ENCODE measurements around the gene GP1BB. TPM values are rescaled to one million over a fixed set of nuclear protein-coding genes. Genes with fewer than 3 reads are reported as not detected.

The GP1BB gene
- polyA plus RNA-seq, 1 of the 3 experiments (the other 2 are of a cell fraction): 1.5 TPM

DNA sequence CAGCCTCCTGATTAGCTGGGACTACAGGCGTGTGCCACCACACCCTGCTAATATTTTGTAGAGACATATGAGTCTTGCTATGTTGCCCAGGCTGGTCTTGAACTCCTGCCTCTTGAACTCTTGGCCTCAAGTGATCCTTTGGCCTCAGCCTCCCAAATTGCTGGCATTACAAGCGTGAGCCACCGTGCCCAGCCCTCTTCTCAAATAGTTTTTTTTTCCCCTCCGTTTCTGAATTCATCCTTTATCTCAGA is 49.0 kb downstream of the GP1BB start:
- Histone ChIP-seq H3K4me1 (ENCODE audit: control insufficient read depth in 1 of 2, insufficient read depth in 2 of 2, low read depth in 1 of 2, low read length in 1 of 2) (no peaks in the 10 kb centered on the region; a peak in 1 of 4 replicates), H3K27me3 (ENCODE audit: insufficient read depth) (peaks cover 18% of the 10 kb centered on the region), H4K20me1 (ENCODE audit: insufficient read depth) (no peaks in the 10 kb centered on the region), H3K79me2 (ENCODE audit: insufficient read depth) (no peaks in the 10 kb centered on the region), H3K27ac (ENCODE audit: low read depth in 2 of 2, low read length in 1 of 2) (no peak overlapping the region), H3K36me3 (replicated peaks in 1 of 2; ENCODE audit: control insufficient read depth in 1 of 2, insufficient read depth in 2 of 2, low read length in 1 of 2) (no peaks in the 10 kb centered on the region), H3K9ac (no peak overlapping the region), H3K4me3 (ENCODE audit: low read depth in 2 of 2, low read length in 1 of 2) (no peak overlapping the region), H2AFZ (ENCODE audit: low read depth) (no peak overlapping the region), H3K9me3 (no peaks in the 10 kb centered on the region), H3K4me2 (no peak overlapping the region), H3F3A (replicated peaks; ENCODE audit: insufficient read depth) (no peaks in the 10 kb centered on the region), H3K9me2 (no peaks in the 10 kb centered on the region)
- DNase-seq: no peak
- ChIA-PET CTCF (interaction anchor here (0.8 to 4.0 kb wide), 2 partner anchors 42 to 104 kb away, joined by 3 to 21 read pairs; no protein-coding TSS in a partner anchor), POLR2A (no interaction called here)
- no peak for TF ChIP-seq SMC3 (IDR thresholded peaks at IDR 0.05; ENCODE audit: low read depth, low read length)
- TF ChIP-seq FOXJ3 (CRISPR knock-in tag; IDR thresholded peaks at IDR 0.05): no peak
- no peak for TF ChIP-seq EP300 (IDR thresholded peaks at IDR 0.05; ENCODE audit: borderline replicate concordance in 1 of 2, low read depth in 1 of 2, low read length in 1 of 2)
- TF ChIP-seq RAD21 (IDR thresholded peaks at IDR 0.05; ENCODE audit: low read length): no peak
- 62% methylated on average over 4 of the region's 4 CpGs for WGBS (ENCODE audit: low lambda C conversion rate)

DNA sequence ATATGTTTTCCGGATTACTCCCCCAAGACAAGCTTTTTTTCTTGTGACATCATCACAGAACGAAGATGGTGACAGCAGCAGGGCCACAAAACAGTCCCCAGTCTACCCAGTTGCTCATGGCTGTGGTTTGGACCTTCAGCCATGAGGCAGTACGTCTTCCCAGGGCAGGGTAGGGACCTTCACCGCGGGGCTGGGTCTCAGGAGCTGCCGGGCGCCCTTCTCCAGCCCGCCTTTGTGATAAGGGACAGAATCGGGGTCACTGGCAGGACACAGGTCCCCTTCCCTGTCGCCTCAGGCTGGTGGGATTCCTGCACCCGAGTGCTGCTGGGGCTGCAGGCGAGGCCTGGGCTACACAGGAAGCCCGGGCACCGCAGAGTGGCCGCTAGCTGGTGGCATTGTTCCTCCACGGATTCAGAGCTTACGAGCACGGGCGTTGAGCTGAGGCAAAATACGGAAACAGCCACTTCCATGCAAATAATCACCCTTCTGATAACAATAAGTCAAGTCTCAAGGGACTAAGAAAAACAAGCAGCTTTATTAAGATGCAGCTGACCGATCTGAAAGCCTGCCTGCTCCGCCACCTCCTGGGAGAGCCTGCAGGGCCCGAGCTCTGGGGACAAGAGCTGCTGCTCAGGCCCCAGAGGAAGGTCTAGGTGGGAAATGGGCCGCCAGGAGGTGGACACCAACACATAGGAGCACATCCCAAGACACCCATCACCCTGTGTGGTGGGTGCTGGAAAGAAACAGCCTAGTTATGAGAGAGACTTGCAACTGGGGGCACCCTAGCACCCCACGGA is 49.5 kb downstream of the GP1BB start:
- Histone ChIP-seq H3K27ac (ENCODE audit: low read depth in 2 of 2, low read length in 1 of 2) (no peak overlapping the region), H3K36me3 (replicated peaks in 1 of 2; ENCODE audit: control insufficient read depth in 1 of 2, insufficient read depth in 2 of 2, low read length in 1 of 2) (no peaks in the 10 kb centered on the region), H4K20me1 (ENCODE audit: insufficient read depth) (no peaks in the 10 kb centered on the region), H3K9ac (no peak overlapping the region), H3K4me1 (ENCODE audit: control insufficient read depth in 1 of 2, insufficient read depth in 2 of 2, low read depth in 1 of 2, low read length in 1 of 2) (no peaks in the 10 kb centered on the region; a peak in 1 of 4 replicates), H3K79me2 (ENCODE audit: insufficient read depth) (no peaks in the 10 kb centered on the region), H3K4me2 (no peak overlapping the region), H3K9me2 (no peaks in the 10 kb centered on the region), H3K9me3 (no peaks in the 10 kb centered on the region), H3K27me3 (ENCODE audit: insufficient read depth) (peaks cover 12% of the 10 kb centered on the region; the same call in 1 of the 2 replicates), H2AFZ (ENCODE audit: low read depth) (no peak overlapping the region), H3K4me3 (ENCODE audit: low read depth in 2 of 2, low read length in 1 of 2) (no peak overlapping the region), H3F3A (replicated peaks; ENCODE audit: insufficient read depth) (no peaks in the 10 kb centered on the region)
- TF ChIP-seq RCOR1 (IDR thresholded peaks at IDR 0.05; ENCODE audit: low read length) (no peak), TCF12 (IDR thresholded peaks at IDR 0.05) (no peak), NRF1 (IDR thresholded peaks at IDR 0.05; ENCODE audit: low read depth, low read length) (no peak), JUND (IDR thresholded peaks at IDR 0.05) (no peak), EZH2phosphoT487 (IDR thresholded peaks at IDR 0.05; ENCODE audit: borderline replicate concordance, low read depth) (no peak), RXRA (IDR thresholded peaks at IDR 0.05; ENCODE audit: borderline replicate concordance, low read depth) (no peak), NFIC (IDR thresholded peaks at IDR 0.05; ENCODE audit: borderline replicate concordance) (no peak), IRF3 (IDR thresholded peaks at IDR 0.05; ENCODE audit: low read depth, low read length) (no peak), TAF1 (IDR thresholded peaks at IDR 0.05; ENCODE audit: borderline replicate concordance, low read depth, low read length) (no peak), RFX5 (IDR thresholded peaks at IDR 0.05; ENCODE audit: low read length) (no peak), SIN3A (IDR thresholded peaks at IDR 0.05; ENCODE audit: borderline replicate concordance, low read depth, low read length) (no peak), CHD2 (IDR thresholded peaks at IDR 0.05; ENCODE audit: low read length, partially characterized antibody) (no peak), TEAD4 (IDR thresholded peaks at IDR 0.05; ENCODE audit: borderline replicate concordance, insufficient read depth) (no peak), MXI1 (IDR thresholded peaks at IDR 0.05; ENCODE audit: low read depth, low read length) (no peak), RAD21 (IDR thresholded peaks at IDR 0.05; ENCODE audit: low read length) (no peak)
- TF ChIP-seq, protein P1, sequence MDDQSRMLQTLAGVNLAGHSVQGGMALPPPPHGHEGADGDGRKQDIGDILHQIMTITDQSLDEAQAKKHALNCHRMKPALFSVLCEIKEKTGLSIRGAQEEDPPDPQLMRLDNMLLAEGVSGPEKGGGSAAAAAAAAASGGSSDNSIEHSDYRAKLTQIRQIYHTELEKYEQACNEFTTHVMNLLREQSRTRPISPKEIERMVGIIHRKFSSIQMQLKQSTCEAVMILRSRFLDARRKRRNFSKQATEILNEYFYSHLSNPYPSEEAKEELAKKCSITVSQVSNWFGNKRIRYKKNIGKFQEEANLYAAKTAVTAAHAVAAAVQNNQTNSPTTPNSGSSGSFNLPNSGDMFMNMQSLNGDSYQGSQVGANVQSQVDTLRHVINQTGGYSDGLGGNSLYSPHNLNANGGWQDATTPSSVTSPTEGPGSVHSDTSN (IDR thresholded peaks at IDR 0.05): no peak
- TF ChIP-seq, protein P2, sequence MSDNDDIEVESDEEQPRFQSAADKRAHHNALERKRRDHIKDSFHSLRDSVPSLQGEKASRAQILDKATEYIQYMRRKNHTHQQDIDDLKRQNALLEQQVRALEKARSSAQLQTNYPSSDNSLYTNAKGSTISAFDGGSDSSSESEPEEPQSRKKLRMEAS (IDR thresholded peaks at IDR 0.05; ENCODE audit: low read depth): no peak
- TF ChIP-seq, protein P3, sequence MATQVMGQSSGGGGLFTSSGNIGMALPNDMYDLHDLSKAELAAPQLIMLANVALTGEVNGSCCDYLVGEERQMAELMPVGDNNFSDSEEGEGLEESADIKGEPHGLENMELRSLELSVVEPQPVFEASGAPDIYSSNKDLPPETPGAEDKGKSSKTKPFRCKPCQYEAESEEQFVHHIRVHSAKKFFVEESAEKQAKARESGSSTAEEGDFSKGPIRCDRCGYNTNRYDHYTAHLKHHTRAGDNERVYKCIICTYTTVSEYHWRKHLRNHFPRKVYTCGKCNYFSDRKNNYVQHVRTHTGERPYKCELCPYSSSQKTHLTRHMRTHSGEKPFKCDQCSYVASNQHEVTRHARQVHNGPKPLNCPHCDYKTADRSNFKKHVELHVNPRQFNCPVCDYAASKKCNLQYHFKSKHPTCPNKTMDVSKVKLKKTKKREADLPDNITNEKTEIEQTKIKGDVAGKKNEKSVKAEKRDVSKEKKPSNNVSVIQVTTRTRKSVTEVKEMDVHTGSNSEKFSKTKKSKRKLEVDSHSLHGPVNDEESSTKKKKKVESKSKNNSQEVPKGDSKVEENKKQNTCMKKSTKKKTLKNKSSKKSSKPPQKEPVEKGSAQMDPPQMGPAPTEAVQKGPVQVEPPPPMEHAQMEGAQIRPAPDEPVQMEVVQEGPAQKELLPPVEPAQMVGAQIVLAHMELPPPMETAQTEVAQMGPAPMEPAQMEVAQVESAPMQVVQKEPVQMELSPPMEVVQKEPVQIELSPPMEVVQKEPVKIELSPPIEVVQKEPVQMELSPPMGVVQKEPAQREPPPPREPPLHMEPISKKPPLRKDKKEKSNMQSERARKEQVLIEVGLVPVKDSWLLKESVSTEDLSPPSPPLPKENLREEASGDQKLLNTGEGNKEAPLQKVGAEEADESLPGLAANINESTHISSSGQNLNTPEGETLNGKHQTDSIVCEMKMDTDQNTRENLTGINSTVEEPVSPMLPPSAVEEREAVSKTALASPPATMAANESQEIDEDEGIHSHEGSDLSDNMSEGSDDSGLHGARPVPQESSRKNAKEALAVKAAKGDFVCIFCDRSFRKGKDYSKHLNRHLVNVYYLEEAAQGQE (IDR thresholded peaks at IDR 0.05; ENCODE audit: low read depth, low read length): no peak
- WGBS (ENCODE audit: low lambda C conversion rate): 73% methylated on average over 21 of the region's 25 CpGs
- DNase-seq: no peak
- ChIA-PET POLR2A (no interaction called here), CTCF (interaction anchor here (0.8 to 4.0 kb wide), 3 partner anchors 16 to 104 kb away, joined by 3 to 21 read pairs (median 4); no protein-coding TSS in a partner anchor)

Measured in SK-N-SH (cell line).